Endodermal cell (in vitro differentiated cells): ENCODE results near the gene PKM. TPM values are rescaled to one million over a fixed set of nuclear protein-coding genes. Genes with fewer than 3 reads are reported as not detected.
A peak's percentile ranks its signal among the peaks of the same experiment; 100 is the strongest.

Experiments used
- DNase-seq: peaks from one replicate; pipeline ENCODE4 v3.0.0-alpha.2; 2017
- H3K27ac ChIP-seq: 2 replicates; pipeline ENCODE4 v1.5.1; 2013; ENCODE audit warnings: mild to moderate bottlenecking, low read depth, low read length, moderate library complexity
- H3K27me3 ChIP-seq: 2 replicates; pipeline ENCODE4 v1.6.1; 2013; ENCODE audit warnings: mild to moderate bottlenecking, low read length, moderate library complexity; ENCODE audit not compliant: insufficient read depth, control insufficient read depth, poor library complexity, severe bottlenecking
- H3K36me3 ChIP-seq: 2 replicates; pipeline ENCODE4 v1.7.0; 2013; ENCODE audit warnings: mild to moderate bottlenecking, low read length, moderate library complexity; ENCODE audit not compliant: control insufficient read depth, insufficient read depth
- H3K4me1 ChIP-seq: one replicate; pipeline ENCODE4 v1.7.0; 2013; ENCODE audit warnings: low read length; ENCODE audit not compliant: control insufficient read depth, insufficient read depth
- H3K4me3 ChIP-seq: 2 replicates; pipeline ENCODE4 v1.5.1; 2013; ENCODE audit warnings: mild to moderate bottlenecking, low read length, moderate library complexity
- H3K9ac ChIP-seq: 2 replicates; pipeline ENCODE4 v1.6.1; 2013; ENCODE audit warnings: mild to moderate bottlenecking, low read length, moderate library complexity; ENCODE audit not compliant: poor library complexity, severe bottlenecking; ENCODE audit errors: extremely low read depth
- H3K9me3 ChIP-seq: 2 replicates; pipeline ENCODE4 v1.6.1; 2013; ENCODE audit warnings: mild to moderate bottlenecking, low read length, moderate library complexity; ENCODE audit not compliant: control insufficient read depth
- H3K27ac Mint-ChIP-seq: 2 replicates; pipeline ENCODE4 v1.8.0; 2020; ENCODE audit warnings: mixed read lengths
- H3K27me3 Mint-ChIP-seq: 2 replicates; pipeline ENCODE4 v1.8.0; 2021; ENCODE audit warnings: mild to moderate bottlenecking, mixed read lengths; ENCODE audit not compliant: insufficient read depth
- H3K36me3 Mint-ChIP-seq: 2 replicates; pipeline ENCODE4 v1.8.0; 2020; ENCODE audit warnings: low read depth, mixed read lengths
- H3K4me1 Mint-ChIP-seq: 2 replicates; pipeline ENCODE4 v1.8.0; 2020; ENCODE audit warnings: mixed read lengths
- H3K4me3 Mint-ChIP-seq: 2 replicates; pipeline ENCODE4 v1.8.0; 2020; ENCODE audit warnings: mild to moderate bottlenecking, moderate library complexity, mixed read lengths
- H3K9me3 Mint-ChIP-seq: 2 replicates; pipeline ENCODE4 v1.8.0; 2020; ENCODE audit warnings: mild to moderate bottlenecking, mixed read lengths
- WGBS, 2 experiments: methylation state at CpG; one replicate each; pipeline versions ENCODE4 v1.1.5 to v1.1.7; 2013; ENCODE audit warnings: missing lambda C conversion rate in 2 of 2, mixed read lengths in 1 of 2; ENCODE audit not compliant: insufficient coverage in 1 of 2, insufficient read length in 1 of 2; 5-methylcytosine and 5-hydroxymethylcytosine counted together
- long read RNA-seq, 4 experiments: library from polyadenylated mRNA in 2 of 4; library from RNA in 1 of 4; library from capped mRNA in 1 of 4; stranded (forward) in 3 of 4; unstranded in 1 of 4; transcript quantifications; one replicate each; pipeline ENCODE4 v2.0.0, GENCODE V29; 2020 to 2021; ENCODE audit warnings: inconsistent platforms in 1 of 4
- polyA plus RNA-seq, 2 experiments: library from polyadenylated mRNA; stranded (reverse); fragments of 50-300 nt; gene quantifications; one replicate each; pipeline ENCODE4 v1.2.3, GENCODE V29; 2013
- total RNA-seq, 2 donors: library from RNA; stranded (reverse); fragmentation: NEBNext Ultra II Directional in 1 of 2; extraction: Animal tissue kit (Norgen Biotek cat#: 25700) in 1 of 2; gene quantifications; 2 replicates in 1 of 2; 3 replicates in 1 of 2; pipeline ENCODE4 v1.2.1, GENCODE V29; 2021
- TF ChIP-seq, protein P1 (sequence below): fragments of 200-600 bp; sonication (generic); conservative IDR thresholded peaks from 2 replicates; pipeline ENCODE4 v1.5.0; 2021; ENCODE audit warnings: antibody characterized with exemption, mild to moderate bottlenecking

The PKM gene
- total RNA-seq, result 1,000 to 10,000 TPM; 2,197 to 2,355 TPM
- 1,203 TPM for polyA plus RNA-seq (2013, experiment 1 of 2)
- 1,289 TPM for polyA plus RNA-seq (2013, experiment 2 of 2)
- long read RNA-seq, experiment 1, transcript PKM-214 (2 exons, 2,301 nt), result minor isoform, 61 of 1,513 reads
- long read RNA-seq, experiment 1, transcript PKM-212 (3 exons, 3,016 nt), result major isoform, 63 of 1,513 reads
- long read RNA-seq, experiment 1, partial matches to known transcripts, result 487 of 1,513 reads
- long read RNA-seq, experiment 1, other reads (novel, unspliced or antisense), result 901 of 1,513 reads
- long read RNA-seq, experiment 2, transcript PKM-202 (11 exons, 2,318 nt), result major isoform, 9,962 of 11,701 reads
- long read RNA-seq, experiment 2, transcript PKM-212 (3 exons, 3,016 nt), result minor isoform, 41 of 11,701 reads
- long read RNA-seq, experiment 2, transcript PKM-214 (2 exons, 2,301 nt), result minor isoform, 59 of 11,701 reads
- long read RNA-seq, experiment 2, partial matches to known transcripts, result 535 of 11,701 reads
- long read RNA-seq, experiment 2, other reads (novel, unspliced or antisense), result 1,100 of 11,701 reads
- long read RNA-seq, experiment 3, transcript PKM-212 (3 exons, 3,016 nt), result minor isoform, 6 of 16,683 reads
- long read RNA-seq, experiment 3, transcript PKM-202 (11 exons, 2,318 nt), result major isoform, 15,562 of 16,683 reads
- long read RNA-seq, experiment 3, transcript PKM-214 (2 exons, 2,301 nt), result minor isoform, 9 of 16,683 reads
- long read RNA-seq, experiment 3, partial matches to known transcripts, result 361 of 16,683 reads
- long read RNA-seq, experiment 3, other reads (novel, unspliced or antisense), result 743 of 16,683 reads
- long read RNA-seq, experiment 4, transcript PKM-213 (2 exons, 663 nt), result minor isoform, 6 of 7,662 reads
- long read RNA-seq, experiment 4, transcript PKM-202 (11 exons, 2,318 nt), result major isoform, 5,857 of 7,662 reads
- long read RNA-seq, experiment 4, transcript PKM-214 (2 exons, 2,301 nt), result minor isoform, 24 of 7,662 reads
- long read RNA-seq, experiment 4, transcript PKM-212 (3 exons, 3,016 nt), result minor isoform, 29 of 7,662 reads
- long read RNA-seq, experiment 4, partial matches to known transcripts, result 1,203 of 7,662 reads
- long read RNA-seq, experiment 4, other reads (novel, unspliced or antisense), result 542 of 7,662 reads

DNA sequence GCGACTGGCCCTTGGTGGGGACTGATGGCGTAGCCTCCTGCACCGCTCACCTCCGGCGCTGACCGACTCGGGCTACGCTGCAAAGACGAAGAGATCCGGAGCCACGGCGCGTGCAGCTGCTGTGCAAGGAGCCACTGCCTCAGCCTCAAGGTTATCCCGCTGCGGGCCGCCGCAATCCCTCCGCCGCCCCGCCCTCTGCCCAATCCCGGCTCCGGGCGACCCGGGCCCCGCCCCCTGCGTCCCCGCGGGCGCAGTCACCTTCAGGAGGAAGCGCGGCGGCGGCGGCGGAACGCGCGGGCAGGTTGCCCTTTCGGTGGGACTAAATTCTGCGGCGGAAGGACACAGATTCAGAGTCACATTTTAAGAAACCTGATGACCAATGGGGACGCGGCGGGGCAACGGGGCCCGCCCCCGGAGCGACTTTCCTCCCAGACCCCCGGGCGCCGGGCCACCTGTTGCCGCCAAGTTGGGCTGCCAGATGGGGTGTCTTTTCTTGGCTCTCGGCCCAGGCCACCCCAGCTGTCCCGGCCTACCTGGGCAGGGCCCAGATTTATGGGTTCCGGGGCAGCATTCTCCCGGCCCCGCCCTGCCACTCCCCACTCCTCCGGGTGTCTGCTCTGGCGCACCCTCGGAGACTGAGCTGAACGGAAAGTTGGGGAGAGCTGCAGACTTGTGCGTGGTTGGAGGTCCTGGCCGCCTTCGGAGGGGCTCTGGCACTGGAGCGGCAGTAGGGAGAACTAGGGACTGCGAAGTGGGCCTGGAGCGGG lies at the start of gene PKM:
PKM (minus strand) TSS at position 125 of the 767 bp plus-strand sequence. CDS start 12,093 bp downstream, outside the sequence.
- Mint-ChIP-seq H3K4me3 (peak within 1 kb of the TSS; percentile 99), H3K36me3 (peaks cover 25% of the 10 kb centered on the region), H3K27me3 (peaks cover 26% of the 10 kb centered on the region), H3K27ac (peak within 1 kb of the TSS; percentile 98), H3K4me1 (peaks cover 44% of the 10 kb centered on the region), H3K9me3 (no peaks in the 10 kb centered on the region)
- Histone ChIP-seq H3K27ac (peak within 1 kb of the TSS; percentile 96), H3K9me3 (no peaks in the 10 kb centered on the region), H3K4me1 (peaks cover 7% of the 10 kb centered on the region), H3K27me3 (peaks cover 9% of the 10 kb centered on the region), H3K36me3 (peaks cover 26% of the 10 kb centered on the region), H3K9ac (peak within 1 kb of the TSS; percentile 93), H3K4me3 (peak within 1 kb of the TSS; percentile 99)
- TF ChIP-seq, protein P1, sequence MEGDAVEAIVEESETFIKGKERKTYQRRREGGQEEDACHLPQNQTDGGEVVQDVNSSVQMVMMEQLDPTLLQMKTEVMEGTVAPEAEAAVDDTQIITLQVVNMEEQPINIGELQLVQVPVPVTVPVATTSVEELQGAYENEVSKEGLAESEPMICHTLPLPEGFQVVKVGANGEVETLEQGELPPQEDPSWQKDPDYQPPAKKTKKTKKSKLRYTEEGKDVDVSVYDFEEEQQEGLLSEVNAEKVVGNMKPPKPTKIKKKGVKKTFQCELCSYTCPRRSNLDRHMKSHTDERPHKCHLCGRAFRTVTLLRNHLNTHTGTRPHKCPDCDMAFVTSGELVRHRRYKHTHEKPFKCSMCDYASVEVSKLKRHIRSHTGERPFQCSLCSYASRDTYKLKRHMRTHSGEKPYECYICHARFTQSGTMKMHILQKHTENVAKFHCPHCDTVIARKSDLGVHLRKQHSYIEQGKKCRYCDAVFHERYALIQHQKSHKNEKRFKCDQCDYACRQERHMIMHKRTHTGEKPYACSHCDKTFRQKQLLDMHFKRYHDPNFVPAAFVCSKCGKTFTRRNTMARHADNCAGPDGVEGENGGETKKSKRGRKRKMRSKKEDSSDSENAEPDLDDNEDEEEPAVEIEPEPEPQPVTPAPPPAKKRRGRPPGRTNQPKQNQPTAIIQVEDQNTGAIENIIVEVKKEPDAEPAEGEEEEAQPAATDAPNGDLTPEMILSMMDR, result no peak
- DNase-seq, result peak; percentile 100
- WGBS, 2 experiments, result 0% methylated on average over 33 to 67 of the region's 67 CpGs

GRCh38 chr15:72280751-72281150 lies 49.8 kb upstream of the PKM start:
- 80 to 94% methylated on average over 1 to 2 of the region's 2 CpGs for whole genome bisulfite sequencing, 2 experiments

More at GRCh38 chr15:72280751-72281150, 49.8 kb upstream of the PKM start:
- H3K4me1 Mint-ChIP-seq, result peaks cover 7% of the 10 kb centered on the region
- no peaks in the 10 kb centered on the region for H3K36me3 Mint-ChIP-seq
- no peak overlapping the region for H3K27ac Mint-ChIP-seq
- H3K9ac ChIP-seq, result no peak overlapping the region
- no peak overlapping the region for H3K27ac ChIP-seq
- peaks cover 34% of the 10 kb centered on the region for H3K27me3 Mint-ChIP-seq
- TF ChIP-seq, protein P1, result no peak
- no peaks in the 10 kb centered on the region for H3K9me3 Mint-ChIP-seq
- no peak overlapping the region for H3K4me3 ChIP-seq
- H3K9me3 ChIP-seq, result no peaks in the 10 kb centered on the region
- no peak for DNase-seq
- no peaks in the 10 kb centered on the region for H3K36me3 ChIP-seq
- H3K27me3 ChIP-seq, result peaks cover 46% of the 10 kb centered on the region
- H3K4me3 Mint-ChIP-seq, result no peak overlapping the region
- no peaks in the 10 kb centered on the region for H3K4me1 ChIP-seq
